GM12874 (cell line): Measurements from ENCODE around the gene RBL2.

Source experiments
- TF ChIP-seq, protein P1 (sequence below): IDR thresholded peaks from 2 replicates; pipeline ENCODE4 v1.5.1; 2011; ENCODE audit warnings: low read depth, mild to moderate bottlenecking, control low read depth, low read length, moderate library complexity; ENCODE audit not compliant: insufficient read depth

Gene RBL2

DNA sequence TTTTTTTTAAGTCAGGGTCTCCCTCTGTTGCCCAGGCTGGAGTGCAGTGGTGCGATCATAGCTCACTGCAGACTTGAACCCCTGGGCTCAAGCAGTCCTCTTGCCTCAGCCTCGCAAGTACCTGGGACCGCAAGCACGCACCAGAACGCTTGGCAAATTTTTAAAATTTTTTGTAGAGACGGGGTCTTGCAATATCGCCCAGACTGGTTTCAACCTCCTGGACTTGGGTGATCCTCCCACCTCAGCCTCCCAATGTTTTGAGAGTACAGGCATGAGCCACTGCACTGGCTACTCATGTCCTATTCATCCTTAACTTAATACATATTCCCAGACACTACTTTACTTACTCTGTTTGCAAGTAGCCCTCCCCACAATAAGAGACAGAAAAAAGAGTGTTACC is 16.3 kb upstream of the RBL2 start:
- TF ChIP-seq, protein P1, sequence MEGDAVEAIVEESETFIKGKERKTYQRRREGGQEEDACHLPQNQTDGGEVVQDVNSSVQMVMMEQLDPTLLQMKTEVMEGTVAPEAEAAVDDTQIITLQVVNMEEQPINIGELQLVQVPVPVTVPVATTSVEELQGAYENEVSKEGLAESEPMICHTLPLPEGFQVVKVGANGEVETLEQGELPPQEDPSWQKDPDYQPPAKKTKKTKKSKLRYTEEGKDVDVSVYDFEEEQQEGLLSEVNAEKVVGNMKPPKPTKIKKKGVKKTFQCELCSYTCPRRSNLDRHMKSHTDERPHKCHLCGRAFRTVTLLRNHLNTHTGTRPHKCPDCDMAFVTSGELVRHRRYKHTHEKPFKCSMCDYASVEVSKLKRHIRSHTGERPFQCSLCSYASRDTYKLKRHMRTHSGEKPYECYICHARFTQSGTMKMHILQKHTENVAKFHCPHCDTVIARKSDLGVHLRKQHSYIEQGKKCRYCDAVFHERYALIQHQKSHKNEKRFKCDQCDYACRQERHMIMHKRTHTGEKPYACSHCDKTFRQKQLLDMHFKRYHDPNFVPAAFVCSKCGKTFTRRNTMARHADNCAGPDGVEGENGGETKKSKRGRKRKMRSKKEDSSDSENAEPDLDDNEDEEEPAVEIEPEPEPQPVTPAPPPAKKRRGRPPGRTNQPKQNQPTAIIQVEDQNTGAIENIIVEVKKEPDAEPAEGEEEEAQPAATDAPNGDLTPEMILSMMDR: no peak

DNA sequence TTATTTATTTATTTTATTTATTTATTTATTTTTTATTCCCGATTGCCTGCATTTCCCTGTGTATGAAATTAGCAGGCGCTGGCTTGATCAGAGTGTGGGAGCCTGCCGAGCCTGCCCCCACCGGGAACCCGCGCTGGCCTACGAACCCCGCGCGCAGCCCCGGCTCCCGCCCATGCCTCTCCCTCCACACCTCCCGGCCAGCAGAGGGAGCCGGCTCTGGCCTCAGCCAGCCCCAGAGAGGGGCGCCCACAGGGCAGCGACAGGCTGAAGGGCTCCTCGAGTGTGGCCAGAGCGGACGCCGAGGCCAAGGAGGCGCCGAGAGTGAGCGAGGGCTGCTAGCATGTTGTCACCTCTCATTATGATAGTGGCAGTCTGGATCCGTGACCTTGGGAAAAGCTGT is 13.0 kb upstream of the RBL2 start:
- TF ChIP-seq, protein P1: no peak

GRCh38 chr16:53428681-53429080 is 5.6 kb upstream of the RBL2 start:
- TF ChIP-seq, protein P1: no peak

- TF ChIP-seq, protein P1: no peak
Measured at GRCh38 chr16:53429221-53429943, 4.9 kb upstream of the RBL2 start.

GRCh38 chr16:53430363-53430762 is 3.9 kb upstream of the RBL2 start:
- TF ChIP-seq, protein P1: no peak

DNA sequence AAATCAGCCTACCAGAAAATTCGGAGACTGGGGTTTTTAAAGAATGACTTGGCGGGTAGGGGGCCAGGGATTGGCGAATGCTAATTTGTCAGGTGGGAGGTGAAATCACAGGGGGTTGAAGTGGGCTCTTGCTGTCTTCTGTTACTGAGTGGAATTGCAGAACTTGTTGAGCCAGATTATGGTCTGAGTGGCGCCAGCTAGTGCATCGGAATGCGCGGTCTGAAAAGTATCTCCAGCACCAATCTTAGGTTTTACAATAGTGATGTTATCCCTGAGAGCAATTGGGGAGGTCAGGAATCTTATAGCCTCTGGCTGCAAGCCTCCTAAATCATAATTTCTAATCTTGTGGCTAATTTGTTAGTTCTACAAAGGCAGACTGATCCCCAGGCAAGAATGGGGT is 762 bp upstream of the RBL2 start:
- TF ChIP-seq, protein P1: no peak

GRCh38 chr16:53433930-53434376 is 318 bp upstream of the RBL2 start:
- TF ChIP-seq, protein P1: no peak
